Stimulated activated CD4-positive, alpha-beta T cell treated with anti-CD3 and anti-CD28 coated beads, Interleukin-1b, Interleukin-23, amount 100 ng/mL, for 1 hour (primary cell): ENCODE measurements around the gene RHOT1.
A peak's percentile ranks its signal among the peaks of the same experiment; 100 is the strongest.
"Not testable (repeated sequence)": the region's sequence is repeated elsewhere in the genome, so short reads cannot be mapped to it uniquely, and the experiment has no call there.

Source experiments
- DNase-seq, 2 donors: peaks; one replicate each; pipeline ENCODE4 v3.0.0-alpha.2; 2020; ENCODE audit warnings: low read depth in 2 of 2

RHOT1 gene

DNA sequence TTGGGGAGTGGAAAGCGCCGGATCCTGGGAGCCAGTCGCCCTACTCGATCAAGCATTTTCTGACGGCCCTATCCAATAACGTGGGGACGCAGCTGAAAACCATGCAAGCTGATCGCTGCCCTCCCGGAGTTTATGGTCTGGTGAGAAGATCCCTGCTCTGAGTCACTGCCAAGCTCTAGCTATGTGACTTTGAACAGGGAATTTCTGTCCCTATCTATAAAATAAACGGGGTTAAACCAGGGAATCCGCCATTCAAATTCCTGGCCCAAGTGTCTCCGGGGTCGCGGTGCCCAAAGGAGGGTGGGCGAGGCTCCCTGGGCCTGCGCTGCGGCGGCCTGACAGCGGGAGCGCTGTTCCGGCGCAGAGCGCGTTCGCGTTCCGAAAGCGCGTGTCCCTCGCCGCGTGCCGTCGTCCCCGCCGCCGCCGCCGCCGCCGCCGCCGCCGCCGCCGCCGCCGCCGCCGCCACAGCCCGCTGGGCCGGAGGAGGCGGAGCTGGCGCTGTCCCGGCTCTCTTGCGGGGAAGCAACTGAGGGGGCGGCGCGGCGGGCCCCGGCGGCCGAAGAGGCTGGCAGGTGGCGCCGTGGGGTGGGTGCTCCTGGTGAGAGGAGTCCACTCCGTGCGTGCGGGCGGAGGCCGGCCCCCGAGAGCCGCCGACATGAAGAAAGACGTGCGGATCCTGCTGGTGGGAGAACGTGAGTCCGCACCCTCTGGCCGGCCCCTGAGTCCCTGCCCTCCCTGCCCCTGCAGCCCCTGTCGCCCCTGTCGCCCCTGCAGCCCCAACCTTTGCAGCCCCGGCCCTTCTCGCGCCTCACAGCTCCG lies at the start of gene RHOT1:
Gene RHOT1, plus strand, starts transcription at position 465 of the 819 bp plus-strand sequence. Its CDS starts 191 bp downstream, at position 656.
- DNase-seq = peak; percentile 18 to 53

DNA sequence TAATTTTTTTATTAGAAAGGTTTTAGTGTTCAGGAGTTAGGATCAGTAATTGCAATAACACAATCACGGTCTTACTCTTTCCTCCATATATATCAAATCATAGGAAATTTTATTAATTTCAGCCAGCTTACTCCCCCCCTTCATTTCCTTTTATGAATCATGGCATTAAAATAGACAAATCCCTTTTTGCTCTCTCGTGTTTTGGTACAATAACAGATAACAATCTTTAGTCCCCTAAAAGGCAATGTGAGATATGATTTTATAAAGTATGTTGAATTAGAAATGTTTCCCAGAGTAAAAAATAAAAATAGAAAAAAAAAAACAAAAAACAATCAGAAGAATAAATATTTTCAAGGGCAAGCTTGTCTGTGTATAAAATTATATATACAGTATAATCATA lies 42.6 kb upstream of the RHOT1 start:
- no peak for DNase-seq

DNA sequence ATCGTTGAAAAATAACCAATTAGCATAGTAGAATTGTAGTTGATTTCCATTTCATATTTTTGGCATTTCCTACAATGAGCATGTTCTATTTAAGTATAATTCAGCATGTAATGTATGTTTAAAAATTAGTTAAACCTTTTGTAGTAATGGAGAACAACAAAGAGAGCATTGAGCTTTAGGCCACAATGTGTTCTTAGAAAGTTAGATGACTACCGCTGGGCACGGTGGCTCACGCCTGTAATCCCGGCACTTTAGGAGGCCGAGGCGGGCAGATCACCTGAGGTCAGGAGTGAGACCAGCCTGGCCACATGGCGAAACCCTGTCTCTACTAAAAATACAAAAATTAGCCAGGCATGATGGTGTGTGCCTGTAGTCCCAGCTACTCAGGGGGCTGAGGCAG lies 42.0 kb upstream of the RHOT1 start:
- not testable (repeated sequence) for DNase-seq

DNA sequence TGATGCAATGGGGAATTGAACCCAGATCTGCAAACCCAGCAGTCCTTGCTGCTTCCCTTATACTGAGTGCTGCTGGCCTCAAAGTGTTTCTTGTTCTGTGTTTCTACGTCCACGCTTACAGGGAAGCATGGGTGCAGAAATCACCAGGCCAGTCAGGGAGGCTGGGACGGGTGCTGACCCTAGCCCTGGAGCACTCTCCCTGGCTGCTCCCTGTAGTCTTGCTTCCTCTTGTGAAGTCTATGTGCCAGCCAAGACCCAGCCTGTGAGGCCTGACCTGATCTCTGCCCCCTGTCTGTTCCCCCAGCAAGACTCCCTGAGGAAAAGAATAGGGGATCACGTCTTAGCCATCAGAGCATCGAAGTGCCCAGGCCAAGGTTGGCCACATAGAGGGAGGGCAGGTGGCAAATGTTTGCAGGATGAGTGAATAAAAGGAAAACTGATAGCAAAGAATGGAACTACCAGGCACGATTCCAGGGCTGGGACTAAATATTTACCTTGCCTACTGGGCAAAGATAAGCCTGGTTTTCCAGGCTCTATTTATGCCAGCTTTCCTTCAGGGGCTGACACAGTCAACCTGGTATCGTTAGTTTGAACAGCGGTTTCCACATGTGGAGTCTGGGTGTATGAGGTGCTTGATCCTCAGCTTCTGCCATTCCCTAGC lies 41.2 kb upstream of the RHOT1 start:
- DNase-seq = no peak

DNA sequence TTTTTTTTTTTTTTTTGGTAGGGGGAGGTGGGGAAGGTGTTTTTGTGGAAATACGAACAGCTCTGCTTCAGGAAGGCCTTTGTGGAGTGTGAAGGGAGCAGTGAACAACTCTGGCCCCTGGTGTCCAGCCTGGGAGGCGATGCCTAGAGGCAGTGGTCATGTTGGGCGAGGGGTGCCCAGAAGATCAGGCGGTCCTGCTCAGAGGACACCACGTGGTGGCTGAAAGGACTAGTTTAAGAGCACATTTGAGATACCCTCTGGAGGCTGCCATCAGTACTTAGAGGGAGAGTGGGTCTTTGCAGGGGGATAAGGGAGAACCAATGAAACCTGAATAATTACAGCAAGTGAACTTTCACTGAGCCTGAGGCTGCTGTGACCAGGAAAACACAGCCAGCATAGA lies 40.1 kb upstream of the RHOT1 start:
- no peak for DNase-seq

DNA sequence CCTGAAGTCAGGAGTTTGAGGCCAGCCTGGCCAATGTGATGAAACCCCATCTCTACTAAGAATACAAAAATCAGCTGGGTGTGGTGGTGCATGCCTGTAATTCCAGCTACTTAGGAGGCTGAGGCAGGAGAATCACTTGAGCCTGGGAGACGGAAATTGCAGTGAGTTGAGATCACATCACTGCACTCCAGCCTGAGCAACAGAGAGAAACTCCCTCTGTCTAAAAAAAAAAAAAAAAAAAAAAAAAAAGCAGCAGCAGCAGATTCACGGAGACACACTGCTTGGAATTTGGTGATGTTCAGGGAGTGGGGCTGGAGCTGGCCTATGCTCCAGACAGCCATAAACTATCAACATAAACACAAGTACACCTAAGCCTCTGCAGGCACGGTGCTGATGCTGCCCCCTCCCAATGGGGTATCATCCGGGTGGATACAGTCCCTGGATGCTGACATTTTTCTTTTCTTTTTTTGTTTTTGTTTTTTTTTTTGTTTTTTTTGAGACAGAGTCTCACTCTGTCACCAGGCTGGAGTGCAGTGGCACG lies 39.6 kb upstream of the RHOT1 start:
- no peak for DNase-seq

DNA sequence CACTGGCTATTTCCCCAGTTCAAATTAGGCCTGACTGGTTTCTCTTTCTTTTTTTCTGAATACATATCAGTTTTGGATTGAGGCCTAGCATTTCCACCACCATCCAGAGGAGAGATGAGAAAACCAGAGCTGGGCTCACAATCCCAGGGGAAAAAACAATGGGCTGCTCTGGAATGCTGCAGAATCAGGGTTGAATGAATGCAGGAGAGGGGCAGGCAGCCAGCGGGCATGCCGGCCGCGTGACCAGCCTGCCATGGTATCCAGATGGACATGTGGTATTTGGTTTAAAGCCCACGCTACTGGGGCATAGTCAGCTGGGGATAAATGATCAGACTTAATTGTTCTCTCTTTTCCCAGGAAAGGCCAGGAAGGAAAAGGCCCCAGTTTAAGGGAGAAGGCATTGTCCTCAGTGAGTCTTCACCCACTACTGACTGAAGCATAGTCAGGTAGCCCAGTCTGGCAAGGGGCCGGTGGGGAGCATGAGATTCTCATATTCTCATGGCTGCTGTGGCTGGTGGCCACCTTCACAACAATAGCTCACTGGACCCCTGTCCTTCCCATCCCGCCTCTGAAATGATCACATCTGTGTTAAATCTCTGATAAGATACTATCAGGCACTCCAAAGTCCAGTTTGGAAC lies 38.7 kb upstream of the RHOT1 start:
- DNase-seq = no peak

DNA sequence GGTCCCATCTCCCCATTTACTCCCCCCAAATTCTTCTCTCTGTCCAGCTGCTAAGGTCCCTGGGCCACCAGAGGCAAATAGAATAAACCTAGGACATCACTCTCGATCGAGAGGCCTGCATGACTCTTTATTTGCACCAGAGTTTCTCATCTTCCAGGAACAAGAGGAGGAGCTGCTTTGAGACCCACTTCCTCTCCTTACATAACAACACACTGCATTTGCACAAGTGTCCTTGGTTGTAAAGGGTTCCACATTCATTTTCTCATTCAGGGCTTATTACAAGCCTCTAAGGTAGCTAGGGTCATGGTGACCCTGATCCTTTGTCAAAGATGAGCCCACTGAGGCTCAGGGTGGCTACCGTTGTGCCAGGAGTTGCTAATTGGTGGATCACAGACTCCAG lies 38.1 kb upstream of the RHOT1 start:
- no peak for DNase-seq

DNA sequence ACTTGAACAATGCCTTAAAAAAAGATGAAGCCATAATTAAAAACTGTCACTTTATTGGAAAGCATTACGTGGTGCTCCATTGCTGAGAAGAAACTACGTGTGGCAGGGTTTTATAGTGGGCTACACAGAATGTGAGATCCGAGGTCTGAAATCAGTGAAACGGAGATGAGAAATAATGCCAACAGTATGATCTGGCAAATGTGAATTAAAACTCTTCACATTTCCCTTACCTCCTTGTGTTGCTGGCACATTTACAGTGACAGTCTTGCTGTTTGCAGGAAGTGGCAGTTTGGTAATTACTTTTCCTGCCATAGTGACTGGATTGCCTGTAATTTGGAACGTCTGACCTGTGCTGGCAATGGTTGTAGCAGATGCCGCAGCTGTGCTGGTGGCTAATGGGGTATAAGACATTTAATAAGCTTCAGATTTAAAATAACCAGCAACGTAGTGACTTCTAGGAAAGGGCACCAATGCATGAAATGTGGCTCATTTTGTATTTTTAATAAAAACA lies 35.8 kb upstream of the RHOT1 start:
- DNase-seq = not testable (repeated sequence)

DNA sequence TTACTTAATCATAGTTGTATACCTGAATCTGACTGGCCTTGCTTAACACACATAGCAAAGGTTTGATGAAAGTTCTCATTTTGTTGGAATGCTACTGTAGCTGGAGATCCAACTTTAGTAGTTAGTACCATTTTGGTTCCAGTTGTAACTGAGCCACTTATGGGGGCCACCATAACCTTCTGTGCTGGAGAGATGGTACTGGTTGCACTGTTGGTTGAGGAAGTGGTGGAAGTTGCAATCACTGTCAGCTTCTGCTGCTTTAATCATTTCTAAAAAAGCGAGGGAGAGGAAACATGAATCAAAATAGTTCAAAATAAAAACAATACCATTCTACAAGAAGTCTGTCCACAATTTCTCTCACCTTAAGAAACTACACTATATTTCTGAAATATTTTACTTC lies 35.1 kb upstream of the RHOT1 start:
- DNase-seq = not testable (repeated sequence)

DNA sequence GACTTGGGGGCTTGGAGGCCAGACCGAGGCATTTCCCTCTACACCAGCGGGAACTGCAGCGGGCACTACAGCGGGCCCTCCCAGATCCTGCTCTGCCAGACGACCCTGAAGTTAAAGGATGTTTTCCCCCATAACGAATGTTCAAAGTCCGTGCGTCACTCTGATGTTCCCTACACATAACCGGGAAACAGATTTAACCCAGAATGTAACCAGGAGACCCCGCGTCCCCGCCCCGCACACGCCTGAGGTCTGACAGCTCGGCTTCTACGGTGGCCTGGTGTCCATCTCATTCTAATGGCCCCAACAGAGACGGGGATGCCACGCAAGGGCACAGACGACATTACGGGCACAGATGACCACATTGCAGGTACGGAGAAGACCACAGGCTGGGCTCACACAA lies 31.7 kb upstream of the RHOT1 start:
- DNase-seq = no peak

DNA sequence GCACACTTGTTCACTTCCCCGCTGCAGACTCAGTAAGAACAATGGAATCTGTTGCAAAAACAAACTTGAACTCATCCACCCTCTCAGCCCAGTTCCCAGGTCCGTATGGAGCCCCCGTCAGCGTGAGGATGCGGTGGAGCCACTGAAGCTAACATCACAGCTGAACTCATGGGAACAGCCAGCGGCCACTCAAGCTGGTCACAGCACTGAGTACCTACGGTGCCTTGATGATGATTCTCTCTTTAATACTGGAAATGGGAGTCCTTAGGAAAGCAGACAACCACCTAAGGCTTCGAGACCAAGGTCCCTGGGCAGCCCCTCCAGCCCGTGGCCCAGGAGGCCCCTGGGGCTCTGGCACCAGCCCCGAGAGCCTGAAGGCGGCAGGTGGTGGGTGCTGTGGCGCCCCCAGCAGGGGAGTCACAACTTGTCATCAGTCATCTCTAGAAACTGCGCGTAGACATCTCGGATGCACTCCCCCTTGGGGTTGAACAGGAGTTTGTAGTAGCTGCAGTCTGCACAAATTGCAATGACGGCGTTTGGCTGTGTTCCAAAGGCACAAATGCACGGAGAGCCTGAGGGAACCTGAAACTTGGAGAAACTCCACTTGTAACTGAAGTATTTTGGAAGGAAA lies 31.0 kb upstream of the RHOT1 start:
- no peak for DNase-seq

DNA sequence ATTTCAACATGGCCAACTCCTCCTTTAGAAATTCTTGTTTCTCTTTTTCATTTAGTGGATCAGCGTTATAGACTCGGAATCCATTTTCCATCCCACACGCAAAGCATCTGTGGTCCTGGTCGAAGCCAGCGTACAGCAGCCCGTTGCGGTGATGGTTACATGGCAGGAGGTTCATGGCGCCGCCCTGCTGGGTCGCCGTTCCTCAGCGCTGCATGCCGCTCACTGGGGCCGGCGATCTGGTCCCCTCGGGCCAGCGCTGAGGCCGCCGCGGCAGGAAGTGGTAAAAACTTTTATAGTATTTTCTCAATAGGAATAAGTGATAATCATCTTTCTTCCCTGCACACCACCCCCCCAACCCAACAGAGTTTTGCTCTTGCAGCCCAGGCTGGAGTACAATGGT lies 29.9 kb upstream of the RHOT1 start:
- DNase-seq = no peak

DNA sequence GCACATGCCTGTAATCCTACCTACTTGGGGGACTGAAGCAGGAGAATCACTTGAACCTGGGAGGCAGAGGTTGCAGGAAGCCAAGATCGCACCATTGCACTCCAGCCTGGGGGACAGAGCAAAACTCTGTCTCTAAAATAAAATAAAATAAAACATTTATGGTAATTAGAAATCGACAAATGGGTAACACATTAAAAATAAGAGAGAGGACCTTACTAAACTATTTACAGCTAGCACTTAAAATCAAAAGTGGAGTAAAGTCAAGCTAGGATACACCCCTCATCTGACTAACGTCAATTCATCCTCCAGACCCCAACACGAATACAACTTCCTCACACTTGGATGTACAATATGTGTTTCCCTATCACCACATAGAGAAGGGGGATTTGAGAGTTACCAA lies 27.8 kb upstream of the RHOT1 start:
- DNase-seq = no peak

DNA sequence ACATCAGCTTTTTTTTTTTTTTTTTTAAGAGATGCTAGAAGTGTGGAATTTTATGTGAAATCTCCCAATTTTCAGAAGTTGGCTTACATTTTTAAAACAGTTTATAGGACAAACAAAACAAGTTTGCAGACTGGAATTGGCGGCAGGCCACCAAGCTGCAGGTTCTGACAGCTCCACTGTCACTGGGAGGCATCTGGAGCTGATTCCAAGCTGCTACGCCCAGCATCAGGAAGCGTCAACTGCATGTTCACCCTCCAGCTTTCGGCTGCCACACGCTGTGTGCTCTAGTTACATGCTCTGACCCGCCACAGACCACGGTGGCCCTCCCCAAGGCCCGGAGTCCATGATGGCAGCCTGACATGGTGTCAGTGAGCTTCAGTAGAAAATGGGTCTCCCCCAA lies 26.8 kb upstream of the RHOT1 start:
- DNase-seq = not testable (repeated sequence)

DNA sequence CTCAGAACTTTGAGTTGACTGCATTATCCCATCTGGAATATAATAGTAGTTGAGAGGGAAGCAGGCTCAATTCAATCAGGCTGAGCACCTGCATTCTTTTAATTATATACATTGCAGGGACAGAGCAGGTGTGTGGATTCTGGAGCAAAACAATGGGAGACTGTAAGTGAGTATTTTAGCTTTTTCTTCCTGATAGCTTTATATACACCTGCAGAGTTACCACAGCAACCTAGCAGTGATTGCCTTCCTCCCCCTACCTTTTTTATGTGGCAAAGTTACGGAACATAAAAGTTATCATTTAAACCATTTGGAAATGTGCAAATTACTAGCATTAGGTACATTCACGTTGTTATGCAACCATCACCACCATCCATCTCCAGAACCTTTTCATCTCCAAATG lies 25.4 kb upstream of the RHOT1 start:
- no peak for DNase-seq

DNA sequence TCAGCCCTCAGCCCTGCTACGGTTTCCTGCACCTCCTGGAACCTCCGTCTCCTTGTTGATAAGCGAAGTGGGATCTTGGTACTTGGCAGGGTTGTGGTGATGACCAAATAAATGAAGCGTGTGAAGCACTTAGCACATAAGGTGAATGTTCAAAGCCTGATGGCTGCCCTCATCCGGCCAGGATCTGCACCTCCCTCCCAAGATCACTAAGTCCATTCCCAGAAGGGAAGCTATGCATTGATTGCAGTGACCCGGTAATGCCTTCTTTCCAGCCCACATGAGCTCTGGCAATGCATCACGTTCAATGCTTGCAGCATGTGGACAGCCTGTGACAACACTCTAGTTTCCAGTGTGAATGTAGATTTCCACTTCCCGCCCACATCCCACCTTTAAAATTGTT lies 24.9 kb upstream of the RHOT1 start:
- DNase-seq = no peak

DNA sequence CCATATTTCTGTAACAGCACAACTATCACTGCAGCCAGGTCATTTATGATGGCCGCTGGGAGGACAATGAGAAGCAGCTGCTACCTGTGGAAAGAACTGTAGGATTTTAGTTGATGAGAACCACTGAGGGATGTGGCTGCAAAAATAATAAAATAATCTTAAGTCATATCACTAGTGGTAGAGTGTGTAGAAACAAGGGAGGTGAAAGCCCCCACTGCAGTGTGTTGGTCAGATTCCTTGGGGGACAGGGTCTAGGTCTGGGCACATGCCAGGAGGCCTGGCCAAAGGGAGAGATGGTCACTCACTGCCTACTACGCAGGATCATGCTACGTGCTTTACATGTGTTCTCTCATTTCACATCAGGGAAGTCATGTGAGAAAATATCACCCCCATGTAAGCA lies 24.2 kb upstream of the RHOT1 start:
- DNase-seq = not testable (repeated sequence)

DNA sequence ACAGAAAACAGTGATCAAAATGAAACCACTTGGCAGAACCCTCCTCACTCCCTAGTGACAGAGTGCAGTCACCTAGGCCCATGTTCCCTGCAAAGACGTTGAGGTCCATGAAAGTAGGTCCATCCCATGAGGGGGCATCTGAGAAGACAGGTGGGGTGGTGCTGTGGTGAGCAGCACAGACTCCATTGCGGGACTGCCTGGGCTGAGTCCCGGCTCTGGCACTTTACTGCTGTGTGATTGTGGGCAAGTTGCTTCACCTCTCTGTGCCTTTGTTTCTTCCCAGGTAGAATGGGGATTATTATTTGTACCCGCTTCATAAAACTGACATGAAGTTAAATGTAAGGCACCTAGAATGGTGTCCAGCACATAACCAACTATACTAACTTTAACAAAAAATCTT lies 23.5 kb upstream of the RHOT1 start:
- no peak for DNase-seq

DNA sequence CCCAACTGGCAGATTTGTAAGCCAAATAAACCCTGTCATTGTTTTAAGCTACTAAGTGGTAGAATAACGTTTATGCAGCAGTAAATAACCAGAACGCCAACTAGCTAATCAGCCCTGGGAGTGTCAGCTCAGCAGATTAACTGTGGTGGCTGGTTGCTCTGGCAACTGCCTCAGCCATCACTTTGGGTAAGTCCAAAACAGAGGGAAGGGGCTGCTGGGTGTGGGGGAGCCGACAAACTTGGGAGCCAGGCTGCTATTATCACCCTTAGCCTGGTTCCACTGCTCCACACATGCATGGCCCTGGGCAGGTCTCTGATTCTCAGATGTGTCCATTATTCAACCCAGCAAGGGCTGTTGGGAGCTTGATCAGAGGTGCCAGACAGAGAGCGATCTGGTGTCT lies 22.2 kb upstream of the RHOT1 start:
- no peak for DNase-seq

DNA sequence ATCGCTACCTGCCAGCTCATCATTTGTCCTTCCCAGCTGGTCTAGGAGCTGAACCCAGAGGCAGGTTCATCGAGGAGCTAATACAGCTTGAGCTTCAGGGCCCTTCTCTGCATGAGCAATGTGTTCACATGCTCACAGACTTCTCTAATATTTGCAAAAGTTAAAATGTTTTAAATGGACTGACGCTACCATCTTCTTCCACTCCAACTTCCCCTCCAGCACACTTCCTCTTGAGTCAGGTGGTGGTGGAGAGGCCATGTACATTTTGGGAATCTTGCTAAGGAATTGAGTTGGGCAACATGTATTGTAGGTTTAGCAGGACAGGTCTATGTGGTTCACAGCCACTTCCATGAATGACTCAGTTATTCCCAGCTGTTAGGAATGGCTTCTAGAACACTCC lies 21.6 kb upstream of the RHOT1 start:
- DNase-seq = no peak

DNA sequence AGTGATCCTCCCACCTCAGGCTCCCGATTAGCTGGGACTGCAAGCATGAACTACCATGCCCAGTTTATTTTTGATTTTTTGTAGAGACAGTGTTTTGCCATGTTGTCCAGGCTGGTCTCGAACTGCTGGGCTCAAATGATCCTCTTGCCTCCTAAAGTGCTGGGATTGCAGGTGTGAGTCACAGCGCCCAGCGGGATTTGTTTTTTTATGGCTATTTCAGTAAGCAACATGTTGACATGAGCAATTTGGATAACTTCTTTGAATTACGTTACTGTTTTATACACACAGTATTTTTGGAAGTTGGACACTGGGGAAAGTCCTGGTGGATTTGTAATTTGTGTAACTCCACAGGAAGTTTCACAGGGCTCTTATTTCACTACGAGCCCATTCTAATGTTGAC lies 18.5 kb upstream of the RHOT1 start:
- DNase-seq = no peak
